ENCODE data around the gene PDXDC1.
"Not testable (repeated sequence)": the region's sequence is repeated elsewhere in the genome, so short reads cannot be mapped to it uniquely, and the experiment has no call there.

GRCh38 chr16:15163055-15163454, 188.2 kb downstream of the PDXDC1 start:
- TF ChIP-seq CTCF, POLR2A (IDR thresholded peaks at IDR 0.05): not testable (repeated sequence)

Measured in heart left ventricle (tissue), 13 donors.